ENCODE results near the gene MSRB1. TPM values are rescaled to one million over a fixed set of nuclear protein-coding genes. Genes with fewer than 3 reads are reported as not detected.

The MSRB1 gene
- total RNA-seq, 1 experiment from 2014 or later: 26.4 TPM

- no peak for TF ChIP-seq HMGXB4 (CRISPR knock-in tag; IDR thresholded peaks at IDR 0.05)
- TF ChIP-seq, protein P1, sequence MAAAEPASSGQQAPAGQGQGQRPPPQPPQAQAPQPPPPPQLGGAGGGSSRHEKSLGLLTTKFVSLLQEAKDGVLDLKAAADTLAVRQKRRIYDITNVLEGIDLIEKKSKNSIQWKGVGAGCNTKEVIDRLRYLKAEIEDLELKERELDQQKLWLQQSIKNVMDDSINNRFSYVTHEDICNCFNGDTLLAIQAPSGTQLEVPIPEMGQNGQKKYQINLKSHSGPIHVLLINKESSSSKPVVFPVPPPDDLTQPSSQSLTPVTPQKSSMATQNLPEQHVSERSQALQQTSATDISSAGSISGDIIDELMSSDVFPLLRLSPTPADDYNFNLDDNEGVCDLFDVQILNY (CRISPR knock-in tag; IDR thresholded peaks at IDR 0.05): 0 out of 2 replicates have a peak, but pooled peaks have one; percentile 34
- TF ChIP-seq TCF7 (CRISPR knock-in tag; IDR thresholded peaks at IDR 0.05; ENCODE audit: low read depth): no peak
- peak; percentile 44; the same call in 1 of the 2 replicates for TF ChIP-seq FOXK1 (CRISPR knock-in tag; IDR thresholded peaks at IDR 0.05)
- TF ChIP-seq ZNF219 (CRISPR knock-in tag; IDR thresholded peaks at IDR 0.05; ENCODE audit: borderline replicate concordance): no peak
- TF ChIP-seq, protein P2, sequence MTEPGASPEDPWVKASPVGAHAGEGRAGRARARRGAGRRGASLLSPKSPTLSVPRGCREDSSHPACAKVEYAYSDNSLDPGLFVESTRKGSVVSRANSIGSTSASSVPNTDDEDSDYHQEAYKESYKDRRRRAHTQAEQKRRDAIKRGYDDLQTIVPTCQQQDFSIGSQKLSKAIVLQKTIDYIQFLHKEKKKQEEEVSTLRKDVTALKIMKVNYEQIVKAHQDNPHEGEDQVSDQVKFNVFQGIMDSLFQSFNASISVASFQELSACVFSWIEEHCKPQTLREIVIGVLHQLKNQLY (CRISPR knock-in tag; IDR thresholded peaks at IDR 0.05): peak; percentile 44; the same call in 1 of the 2 replicates
- 0 out of 2 replicates have a peak, but pooled peaks have one; percentile 12 for TF ChIP-seq GABPB1 (CRISPR knock-in tag; IDR thresholded peaks at IDR 0.05)
- no peak for TF ChIP-seq CREB1 (CRISPR knock-in tag; IDR thresholded peaks at IDR 0.05)
- TF ChIP-seq, protein P3, sequence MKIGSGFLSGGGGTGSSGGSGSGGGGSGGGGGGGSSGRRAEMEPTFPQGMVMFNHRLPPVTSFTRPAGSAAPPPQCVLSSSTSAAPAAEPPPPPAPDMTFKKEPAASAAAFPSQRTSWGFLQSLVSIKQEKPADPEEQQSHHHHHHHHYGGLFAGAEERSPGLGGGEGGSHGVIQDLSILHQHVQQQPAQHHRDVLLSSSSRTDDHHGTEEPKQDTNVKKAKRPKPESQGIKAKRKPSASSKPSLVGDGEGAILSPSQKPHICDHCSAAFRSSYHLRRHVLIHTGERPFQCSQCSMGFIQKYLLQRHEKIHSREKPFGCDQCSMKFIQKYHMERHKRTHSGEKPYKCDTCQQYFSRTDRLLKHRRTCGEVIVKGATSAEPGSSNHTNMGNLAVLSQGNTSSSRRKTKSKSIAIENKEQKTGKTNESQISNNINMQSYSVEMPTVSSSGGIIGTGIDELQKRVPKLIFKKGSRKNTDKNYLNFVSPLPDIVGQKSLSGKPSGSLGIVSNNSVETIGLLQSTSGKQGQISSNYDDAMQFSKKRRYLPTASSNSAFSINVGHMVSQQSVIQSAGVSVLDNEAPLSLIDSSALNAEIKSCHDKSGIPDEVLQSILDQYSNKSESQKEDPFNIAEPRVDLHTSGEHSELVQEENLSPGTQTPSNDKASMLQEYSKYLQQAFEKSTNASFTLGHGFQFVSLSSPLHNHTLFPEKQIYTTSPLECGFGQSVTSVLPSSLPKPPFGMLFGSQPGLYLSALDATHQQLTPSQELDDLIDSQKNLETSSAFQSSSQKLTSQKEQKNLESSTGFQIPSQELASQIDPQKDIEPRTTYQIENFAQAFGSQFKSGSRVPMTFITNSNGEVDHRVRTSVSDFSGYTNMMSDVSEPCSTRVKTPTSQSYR (CRISPR knock-in tag; IDR thresholded peaks at IDR 0.05): no peak
- TF ChIP-seq, protein P4, sequence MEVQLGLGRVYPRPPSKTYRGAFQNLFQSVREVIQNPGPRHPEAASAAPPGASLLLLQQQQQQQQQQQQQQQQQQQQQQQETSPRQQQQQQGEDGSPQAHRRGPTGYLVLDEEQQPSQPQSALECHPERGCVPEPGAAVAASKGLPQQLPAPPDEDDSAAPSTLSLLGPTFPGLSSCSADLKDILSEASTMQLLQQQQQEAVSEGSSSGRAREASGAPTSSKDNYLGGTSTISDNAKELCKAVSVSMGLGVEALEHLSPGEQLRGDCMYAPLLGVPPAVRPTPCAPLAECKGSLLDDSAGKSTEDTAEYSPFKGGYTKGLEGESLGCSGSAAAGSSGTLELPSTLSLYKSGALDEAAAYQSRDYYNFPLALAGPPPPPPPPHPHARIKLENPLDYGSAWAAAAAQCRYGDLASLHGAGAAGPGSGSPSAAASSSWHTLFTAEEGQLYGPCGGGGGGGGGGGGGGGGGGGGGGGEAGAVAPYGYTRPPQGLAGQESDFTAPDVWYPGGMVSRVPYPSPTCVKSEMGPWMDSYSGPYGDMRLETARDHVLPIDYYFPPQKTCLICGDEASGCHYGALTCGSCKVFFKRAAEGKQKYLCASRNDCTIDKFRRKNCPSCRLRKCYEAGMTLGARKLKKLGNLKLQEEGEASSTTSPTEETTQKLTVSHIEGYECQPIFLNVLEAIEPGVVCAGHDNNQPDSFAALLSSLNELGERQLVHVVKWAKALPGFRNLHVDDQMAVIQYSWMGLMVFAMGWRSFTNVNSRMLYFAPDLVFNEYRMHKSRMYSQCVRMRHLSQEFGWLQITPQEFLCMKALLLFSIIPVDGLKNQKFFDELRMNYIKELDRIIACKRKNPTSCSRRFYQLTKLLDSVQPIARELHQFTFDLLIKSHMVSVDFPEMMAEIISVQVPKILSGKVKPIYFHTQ (CRISPR knock-in tag; IDR thresholded peaks at IDR 0.05): no peak
- TF ChIP-seq IRF2 (CRISPR knock-in tag; IDR thresholded peaks at IDR 0.05; ENCODE audit: borderline replicate concordance, low read depth): no peak
- TF ChIP-seq, protein P5, sequence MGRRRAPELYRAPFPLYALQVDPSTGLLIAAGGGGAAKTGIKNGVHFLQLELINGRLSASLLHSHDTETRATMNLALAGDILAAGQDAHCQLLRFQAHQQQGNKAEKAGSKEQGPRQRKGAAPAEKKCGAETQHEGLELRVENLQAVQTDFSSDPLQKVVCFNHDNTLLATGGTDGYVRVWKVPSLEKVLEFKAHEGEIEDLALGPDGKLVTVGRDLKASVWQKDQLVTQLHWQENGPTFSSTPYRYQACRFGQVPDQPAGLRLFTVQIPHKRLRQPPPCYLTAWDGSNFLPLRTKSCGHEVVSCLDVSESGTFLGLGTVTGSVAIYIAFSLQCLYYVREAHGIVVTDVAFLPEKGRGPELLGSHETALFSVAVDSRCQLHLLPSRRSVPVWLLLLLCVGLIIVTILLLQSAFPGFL (CRISPR knock-in tag; IDR thresholded peaks at IDR 0.05; ENCODE audit: borderline replicate concordance): no peak
- peak; percentile 49; the same call in 1 of the 2 replicates for TF ChIP-seq USF1 (CRISPR knock-in tag; IDR thresholded peaks at IDR 0.05)
- TF ChIP-seq ZNF138 (CRISPR knock-in tag; conservative IDR thresholded peaks at IDR 0.05): no peak
- TF ChIP-seq E2F1 (CRISPR knock-in tag; IDR thresholded peaks at IDR 0.05): 0 out of 2 replicates have a peak, but pooled peaks have one; percentile 66
- no peak for TF ChIP-seq HMGA2 (CRISPR knock-in tag; IDR thresholded peaks at IDR 0.05)
- TF ChIP-seq ZNF416 (CRISPR knock-in tag; IDR thresholded peaks at IDR 0.05): 0 out of 2 replicates have a peak, but pooled peaks have one; percentile 62
- no peak for TF ChIP-seq SOX15 (CRISPR knock-in tag; IDR thresholded peaks at IDR 0.05)
- TF ChIP-seq MXD4 (CRISPR knock-in tag; IDR thresholded peaks at IDR 0.05; ENCODE audit: borderline replicate concordance): no peak
- TF ChIP-seq ZNF232 (CRISPR knock-in tag; IDR thresholded peaks at IDR 0.05): no peak
- TF ChIP-seq SP1 (CRISPR knock-in tag; conservative IDR thresholded peaks at IDR 0.05): peak; percentile 89
- TF ChIP-seq, protein P6, sequence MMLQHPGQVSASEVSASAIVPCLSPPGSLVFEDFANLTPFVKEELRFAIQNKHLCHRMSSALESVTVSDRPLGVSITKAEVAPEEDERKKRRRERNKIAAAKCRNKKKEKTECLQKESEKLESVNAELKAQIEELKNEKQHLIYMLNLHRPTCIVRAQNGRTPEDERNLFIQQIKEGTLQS (CRISPR knock-in tag; conservative IDR thresholded peaks at IDR 0.05): no peak
- no peak for TF ChIP-seq EMX1 (CRISPR knock-in tag; IDR thresholded peaks at IDR 0.05)
- TF ChIP-seq TP53 (CRISPR knock-in tag; IDR thresholded peaks at IDR 0.05): no peak
- no peak for TF ChIP-seq NFATC4 (CRISPR knock-in tag; IDR thresholded peaks at IDR 0.05)
These were observed at the start of gene MSRB1 (continued) for GRCh38 chr16:1942810-1943726.

Measured in WTC11 (cell line).